SK-N-SH treated with all-trans-retinoic acid at 6 μM for 48 hours (cell line): ENCODE data around the gene PPP1R27.

Experiments
- ATAC-seq: fragments of 200-7000 bp; cut with Tn5 transposase; 3 replicates; pipeline ENCODE4 v1.9.1; 2020; ENCODE audit warnings: mild to moderate bottlenecking, moderate library complexity
- ARNTL ChIP-seq: fragments of 450-650 bp; formaldehyde crosslinking; IDR thresholded peaks from 2 replicates; pipeline ENCODE4 v1.5.0; 2020; ENCODE audit warnings: low read depth, mild to moderate bottlenecking, moderate library complexity, borderline replicate concordance
- BACH2 ChIP-seq: fragments of 250-450 bp; sonication (Bioruptor Pico); IDR thresholded peaks from 2 replicates; pipeline ENCODE4 v1.9.0; 2021; ENCODE audit warnings: mild to moderate bottlenecking, borderline replicate concordance
- CREB5 ChIP-seq: fragments of 250-450 bp; sonication (Bioruptor Pico); IDR thresholded peaks from 2 replicates; pipeline ENCODE4 v1.5.1; 2020; ENCODE audit warnings: low read depth, mild to moderate bottlenecking, moderate library complexity
- CSDC2 ChIP-seq: fragments of 250-450 bp; sonication (Bioruptor Pico); IDR thresholded peaks from 2 replicates; pipeline ENCODE4 v1.5.0; 2020; ENCODE audit warnings: mild to moderate bottlenecking, moderate library complexity
- CSRNP3 ChIP-seq: fragments of 250-450 bp; sonication (Bioruptor Pico); IDR thresholded peaks from 2 replicates; pipeline ENCODE4 v1.5.1; 2021; ENCODE audit warnings: mild to moderate bottlenecking, moderate library complexity
- ESRRG ChIP-seq: fragments of 250-450 bp; sonication (Bioruptor Pico); IDR thresholded peaks from 2 replicates; pipeline ENCODE4 v1.6.1; 2021; ENCODE audit warnings: mild to moderate bottlenecking
- ISL1 ChIP-seq: fragments of 250-450 bp; sonication (Bioruptor Pico); IDR thresholded peaks from 2 replicates; pipeline ENCODE4 v2.1.2; 2022; ENCODE audit warnings: mild to moderate bottlenecking, moderate library complexity
- OSR1 ChIP-seq: fragments of 250-450 bp; sonication (Bioruptor Pico); IDR thresholded peaks from 2 replicates; pipeline ENCODE4 v1.8.0; 2022; ENCODE audit warnings: moderate library complexity, mild to moderate bottlenecking, inconsistent platforms
- PATZ1 ChIP-seq: fragments of 250-450 bp; sonication (Bioruptor Pico); IDR thresholded peaks from 2 replicates; pipeline ENCODE4 v1.8.0; 2020; ENCODE audit warnings: mild to moderate bottlenecking, moderate library complexity, borderline replicate concordance
- POU6F1 ChIP-seq: fragments of 250-450 bp; sonication (Bioruptor Pico); IDR thresholded peaks from 2 replicates; pipeline ENCODE4 v1.8.0; 2021; ENCODE audit warnings: low read depth, mild to moderate bottlenecking, moderate library complexity, borderline replicate concordance
- PPARA ChIP-seq: fragments of 250-450 bp; sonication (Bioruptor Pico); IDR thresholded peaks from 2 replicates; pipeline ENCODE4 v1.5.0; 2020; ENCODE audit warnings: mild to moderate bottlenecking, borderline replicate concordance
- RARB ChIP-seq: fragments of 250-450 bp; sonication (Bioruptor Pico); IDR thresholded peaks from 2 replicates; pipeline ENCODE4 v1.8.0; 2021; ENCODE audit warnings: mild to moderate bottlenecking, moderate library complexity
- TCF4 ChIP-seq: fragments of 250-450 bp; sonication (Bioruptor Pico); IDR thresholded peaks from 2 replicates; pipeline ENCODE4 v1.8.0; 2021; ENCODE audit warnings: mild to moderate bottlenecking, moderate library complexity, borderline replicate concordance
- TOX ChIP-seq: fragments of 250-450 bp; sonication (Bioruptor Pico); IDR thresholded peaks from 2 replicates; pipeline ENCODE4 v1.8.0; 2021; ENCODE audit warnings: mild to moderate bottlenecking, moderate library complexity, borderline replicate concordance
- TSHZ2 ChIP-seq: fragments of 250-450 bp; sonication (Bioruptor Pico); IDR thresholded peaks from 2 replicates; pipeline ENCODE4 v1.5.0; 2020; ENCODE audit warnings: mild to moderate bottlenecking, moderate library complexity
- ZC3H10 ChIP-seq: fragments of 250-450 bp; sonication (Bioruptor Pico); IDR thresholded peaks from 2 replicates; pipeline ENCODE4 v1.5.1; 2021; ENCODE audit warnings: mild to moderate bottlenecking, moderate library complexity
- ZFP3 ChIP-seq: fragments of 250-450 bp; sonication (Bioruptor Pico); IDR thresholded peaks from 2 replicates; pipeline ENCODE4 v1.5.0; 2020; ENCODE audit warnings: mild to moderate bottlenecking, moderate library complexity
- ZNF565 ChIP-seq: fragments of 450-650 bp; formaldehyde crosslinking; conservative IDR thresholded peaks from 2 replicates; pipeline ENCODE4 v1.5.0; 2020; ENCODE audit warnings: low read depth, mild to moderate bottlenecking, moderate library complexity
- ZNF70 ChIP-seq: fragments of 450-650 bp; formaldehyde crosslinking; IDR thresholded peaks from 2 replicates; pipeline ENCODE4 v1.5.0; 2020; ENCODE audit warnings: mild to moderate bottlenecking, moderate library complexity
- ZNF8 ChIP-seq: fragments of 450-650 bp; formaldehyde crosslinking; IDR thresholded peaks from 2 replicates; pipeline ENCODE4 v1.5.0; 2020; ENCODE audit warnings: mild to moderate bottlenecking, moderate library complexity

Gene PPP1R27

GRCh38 chr17:81803728-81804558 lies 30.9 kb downstream of the PPP1R27 start, which contains the start of gene GCGR:
TSS of gene GCGR (plus strand) at chr17:81804150. CDS start at chr17:81809019, 4,869 bp downstream.
- no peak for ATAC-seq

GRCh38 chr17:81802856-81803643 lies 31.8 kb downstream of the PPP1R27 start:
- no peak for ATAC-seq
- TF ChIP-seq ZFP3 (CRISPR knock-in tag), result no peak
- no peak for TF ChIP-seq CSDC2 (CRISPR knock-in tag)
- no peak for TF ChIP-seq ESRRG (CRISPR knock-in tag)
- no peak for TF ChIP-seq ZNF70
- no peak for TF ChIP-seq ZNF8 (CRISPR knock-in tag)
- TF ChIP-seq ARNTL, result no peak
- no peak for TF ChIP-seq CSRNP3 (CRISPR knock-in tag)
- TF ChIP-seq BACH2 (CRISPR knock-in tag), result no peak
- no peak for TF ChIP-seq OSR1 (CRISPR knock-in tag)
- no peak for TF ChIP-seq TCF4 (CRISPR knock-in tag)
- no peak for TF ChIP-seq CREB5

More at GRCh38 chr17:81803728-81804558, 30.9 kb downstream of the PPP1R27 start, which contains the start of gene GCGR:
- TF ChIP-seq ZNF70, result no peak
- no peak for TF ChIP-seq TOX (CRISPR knock-in tag)
- TF ChIP-seq CREB5, result no peak
- TF ChIP-seq ISL1 (CRISPR knock-in tag), result no peak
- TF ChIP-seq TSHZ2 (CRISPR knock-in tag), result no peak
- no peak for TF ChIP-seq PATZ1
- TF ChIP-seq POU6F1, result no peak
- TF ChIP-seq ZC3H10 (CRISPR knock-in tag), result no peak
- no peak for TF ChIP-seq PPARA (CRISPR knock-in tag)
- TF ChIP-seq ARNTL, result no peak
- no peak for TF ChIP-seq ESRRG (CRISPR knock-in tag)
- TF ChIP-seq TCF4 (CRISPR knock-in tag), result no peak
- no peak for TF ChIP-seq CSDC2 (CRISPR knock-in tag)
- no peak for TF ChIP-seq OSR1 (CRISPR knock-in tag)
- TF ChIP-seq RARB (CRISPR knock-in tag), result no peak
- no peak for TF ChIP-seq ZNF565 (CRISPR knock-in tag)
- no peak for TF ChIP-seq ZFP3 (CRISPR knock-in tag)
